SIG-M5 (cell line): ENCODE data around the gene DIAPH3.
"Not testable (repeated sequence)": the region's sequence is repeated elsewhere in the genome, so short reads cannot be mapped to it uniquely, and the experiment has no call there.

Experiments used
- DNase-seq: peaks from one replicate; lab custom pipeline; 2025; lab: John Stamatoyannopoulos, UW

Gene DIAPH3

GRCh38 chr13:60093425-60094019 lies 70.2 kb downstream of the DIAPH3 start:
- DNase-seq: no peak

- DNase-seq: no peak
Observed at GRCh38 chr13:60091573-60091972, 72.2 kb downstream of the DIAPH3 start.

- DNase-seq: no peak
Observed at GRCh38 chr13:60090574-60090973, 73.2 kb downstream of the DIAPH3 start.

GRCh38 chr13:60083780-60084179 lies 79.9 kb downstream of the DIAPH3 start:
- not testable (repeated sequence) for DNase-seq

- no peak for DNase-seq
Observed at GRCh38 chr13:60080850-60081249, 82.9 kb downstream of the DIAPH3 start.

GRCh38 chr13:60078226-60078625 lies 85.5 kb downstream of the DIAPH3 start:
- DNase-seq: no peak

- no peak for DNase-seq
Observed at GRCh38 chr13:60075850-60076249, 87.9 kb downstream of the DIAPH3 start.

- no peak for DNase-seq
Observed at GRCh38 chr13:60074397-60074796, 89.3 kb downstream of the DIAPH3 start.

- no peak for DNase-seq
Observed at GRCh38 chr13:60066226-60066625, 97.5 kb downstream of the DIAPH3 start.

GRCh38 chr13:60062502-60062901 lies 101.2 kb downstream of the DIAPH3 start:
- no peak for DNase-seq

GRCh38 chr13:60061737-60062136 lies 102.0 kb downstream of the DIAPH3 start:
- DNase-seq: no peak

- no peak for DNase-seq
Observed at GRCh38 chr13:60051754-60052285, 111.9 kb downstream of the DIAPH3 start.

- not testable (repeated sequence) for DNase-seq
Observed at GRCh38 chr13:60048353-60048752, 115.4 kb downstream of the DIAPH3 start.

GRCh38 chr13:60047918-60048317 lies 115.8 kb downstream of the DIAPH3 start:
- DNase-seq: no peak

GRCh38 chr13:60044321-60044720 lies 119.4 kb downstream of the DIAPH3 start:
- DNase-seq: no peak

GRCh38 chr13:60043262-60043661 lies 120.5 kb downstream of the DIAPH3 start:
- no peak for DNase-seq

GRCh38 chr13:60040668-60041067 lies 123.1 kb downstream of the DIAPH3 start:
- not testable (repeated sequence) for DNase-seq

- no peak for DNase-seq
Observed at GRCh38 chr13:60035874-60036273, 127.9 kb downstream of the DIAPH3 start.

- DNase-seq: no peak
Observed at GRCh38 chr13:60032851-60033250, 130.9 kb downstream of the DIAPH3 start.

- no peak for DNase-seq
Observed at GRCh38 chr13:60028021-60028420, 135.7 kb downstream of the DIAPH3 start.

- DNase-seq: no peak
Observed at GRCh38 chr13:60026286-60026685, 137.4 kb downstream of the DIAPH3 start.

- no peak for DNase-seq
Observed at GRCh38 chr13:60020288-60020687, 143.4 kb downstream of the DIAPH3 start.

GRCh38 chr13:60019119-60019993 lies 144.4 kb downstream of the DIAPH3 start:
- no peak for DNase-seq
